PFSK-1 (cell line): ENCODE measurements around the gene SUCNR1.

Experiments used
- FOXP2 ChIP-seq: optimal IDR thresholded peaks from 2 replicates; pipeline ENCODE3; 2011; ENCODE audit warnings: borderline replicate concordance, control low read depth, inconsistent platforms; ENCODE audit not compliant: insufficient read depth; ENCODE audit errors: extremely low read length, extremely low read depth
- POLR2AphosphoS5 ChIP-seq: IDR thresholded peaks from 2 replicates; pipeline ENCODE4 v1.6.1; 2012; ENCODE audit warnings: low read depth, mild to moderate bottlenecking, control low read depth, low read length, moderate library complexity
- REST ChIP-seq, 2 experiments: IDR thresholded peaks; 2 replicates each; pipeline versions ENCODE4 v1.6.1 to v1.8.0; 2011 to 2012; ENCODE audit warnings: low read depth in 2 of 2, low read length in 2 of 2, control low read depth in 1 of 2, inconsistent platforms in 1 of 2, mild to moderate bottlenecking in 1 of 2, moderate library complexity in 1 of 2; ENCODE audit not compliant: insufficient read depth in 1 of 2
- SIN3A ChIP-seq: IDR thresholded peaks from 2 replicates; pipeline ENCODE4 v1.6.1; 2012; ENCODE audit warnings: mild to moderate bottlenecking, low read length, moderate library complexity, borderline replicate concordance; ENCODE audit not compliant: insufficient read depth
- TAF1 ChIP-seq: IDR thresholded peaks from 2 replicates; pipeline ENCODE4 v1.6.1; 2012; ENCODE audit warnings: low read length, control low read depth, borderline replicate concordance; ENCODE audit not compliant: insufficient read depth

GRCh38 chr3:151901644-151902285, 28.3 kb downstream of the SUCNR1 start:
- TF ChIP-seq REST (IDR thresholded peaks at IDR 0.05; ENCODE audit: insufficient read depth in 1 of 2, low read depth in 2 of 2, low read length in 2 of 2) (no peak), TAF1 (no peak), SIN3A (no peak), POLR2AphosphoS5 (no peak), FOXP2 (no peak)
